GM21381 (cell line): ENCODE results near the gene HSBP1L1.

Source experiments
- ATAC-seq: cut with Tn5 transposase; IDR thresholded peaks from one replicate; pipeline ENCODE4 v1.9.1; 2021; ENCODE audit warnings: mild to moderate bottlenecking, moderate library complexity; ENCODE audit not compliant: unreplicated experiment

The HSBP1L1 gene

DNA sequence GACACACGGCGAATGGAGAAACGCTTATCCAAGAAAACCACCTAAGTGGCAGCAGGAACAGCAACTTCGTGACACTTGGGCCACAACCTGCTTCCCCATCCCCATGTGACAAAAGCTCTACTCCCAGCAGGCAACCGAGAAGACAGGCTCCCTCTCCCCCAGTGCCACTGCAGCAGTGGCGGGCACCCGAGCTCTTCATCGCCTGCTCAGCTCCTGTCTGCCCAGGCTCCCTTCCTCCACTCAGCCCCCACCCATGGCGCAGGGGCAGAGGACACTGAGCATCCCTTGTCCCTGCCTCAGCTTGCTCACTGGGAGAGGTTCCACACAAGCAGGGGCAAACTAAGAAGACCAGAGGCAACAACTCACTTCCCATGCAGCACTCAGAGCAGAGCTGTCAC, 35.9 kb upstream of the HSBP1L1 start:
- no peak for ATAC-seq

DNA sequence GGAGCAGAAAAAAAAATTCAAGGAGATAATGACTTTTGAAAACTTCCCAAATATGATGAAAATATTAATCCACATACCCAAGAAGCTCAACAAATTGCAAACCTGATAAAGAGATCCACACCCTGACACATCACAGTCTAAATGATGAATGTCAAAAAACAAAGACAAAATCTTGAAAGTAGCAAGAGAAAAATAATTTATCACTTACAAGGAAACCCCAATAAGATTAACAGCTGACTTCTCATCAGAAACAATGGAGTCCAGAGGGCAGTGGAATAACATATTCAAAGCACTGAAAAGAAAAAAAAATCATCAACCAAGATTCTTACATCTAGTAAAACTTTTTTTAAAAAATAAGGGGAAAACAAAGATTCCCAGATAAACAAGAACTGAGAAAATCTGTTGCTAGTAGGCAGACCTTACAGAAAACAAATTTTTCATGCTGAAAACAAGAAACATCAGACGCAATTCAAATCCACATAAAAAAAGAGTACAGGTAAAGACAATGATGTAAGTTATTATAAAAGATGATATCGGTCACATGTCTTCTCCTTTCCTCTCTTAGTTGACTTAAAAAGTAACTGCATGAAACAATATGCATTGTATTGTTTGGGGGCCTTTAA, 34.3 kb upstream of the HSBP1L1 start:
- no peak for ATAC-seq

DNA sequence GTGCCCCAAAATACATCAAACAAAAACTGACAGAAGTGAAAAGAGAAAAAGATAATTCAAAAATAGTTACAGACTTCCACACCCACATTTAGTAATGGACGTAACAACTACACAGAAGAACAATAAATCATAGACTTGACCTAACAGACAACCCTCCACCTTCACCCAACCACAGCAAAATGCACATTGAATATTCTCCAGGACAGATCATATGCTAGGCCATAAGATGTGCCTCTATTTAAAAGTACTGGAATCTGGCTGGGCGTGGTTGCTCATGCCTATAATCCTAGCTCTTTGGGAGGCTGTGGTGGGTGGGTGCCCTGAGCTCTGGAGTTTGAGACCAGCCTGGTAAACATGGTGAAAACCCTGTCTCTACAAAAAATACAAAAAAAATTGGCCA, 33.0 kb upstream of the HSBP1L1 start:
- ATAC-seq, result no peak

DNA sequence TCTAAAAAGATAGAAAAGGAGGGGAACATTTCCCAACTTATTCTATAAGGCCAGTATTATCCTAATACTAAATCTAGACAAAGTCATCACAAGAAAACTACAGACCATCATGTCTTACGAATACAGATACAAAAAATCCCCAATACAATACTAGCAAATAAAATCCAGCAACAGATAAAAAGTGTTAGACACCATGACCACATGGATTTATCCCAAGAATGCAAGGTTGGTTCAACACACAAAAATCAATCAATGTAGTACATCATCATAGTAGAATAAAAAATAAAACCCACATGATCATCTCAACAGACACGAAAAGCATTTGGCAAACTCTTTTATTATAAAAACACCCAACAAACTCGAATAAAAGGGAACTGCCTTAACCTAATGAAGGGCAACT, 31.5 kb upstream of the HSBP1L1 start:
- no peak for ATAC-seq

DNA sequence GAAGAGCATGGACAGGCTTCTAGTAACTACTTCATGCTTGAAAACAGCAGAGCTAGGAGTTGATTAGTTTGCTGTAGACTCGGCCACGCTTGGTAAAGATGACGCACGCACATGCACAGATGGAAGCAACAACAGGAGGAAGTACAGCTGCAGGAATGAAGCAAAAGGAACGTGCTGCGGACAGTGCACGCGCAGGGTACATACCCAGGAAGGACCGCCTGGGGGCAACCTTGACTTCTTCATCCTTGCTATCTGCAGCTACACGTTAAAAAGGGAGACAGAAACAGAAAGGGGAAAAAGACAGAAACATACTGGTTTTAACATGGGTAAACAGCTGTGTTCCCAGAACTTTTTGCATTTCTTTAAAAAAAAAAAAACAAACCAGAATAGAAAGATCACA, 30.7 kb upstream of the HSBP1L1 start:
- ATAC-seq, result no peak

DNA sequence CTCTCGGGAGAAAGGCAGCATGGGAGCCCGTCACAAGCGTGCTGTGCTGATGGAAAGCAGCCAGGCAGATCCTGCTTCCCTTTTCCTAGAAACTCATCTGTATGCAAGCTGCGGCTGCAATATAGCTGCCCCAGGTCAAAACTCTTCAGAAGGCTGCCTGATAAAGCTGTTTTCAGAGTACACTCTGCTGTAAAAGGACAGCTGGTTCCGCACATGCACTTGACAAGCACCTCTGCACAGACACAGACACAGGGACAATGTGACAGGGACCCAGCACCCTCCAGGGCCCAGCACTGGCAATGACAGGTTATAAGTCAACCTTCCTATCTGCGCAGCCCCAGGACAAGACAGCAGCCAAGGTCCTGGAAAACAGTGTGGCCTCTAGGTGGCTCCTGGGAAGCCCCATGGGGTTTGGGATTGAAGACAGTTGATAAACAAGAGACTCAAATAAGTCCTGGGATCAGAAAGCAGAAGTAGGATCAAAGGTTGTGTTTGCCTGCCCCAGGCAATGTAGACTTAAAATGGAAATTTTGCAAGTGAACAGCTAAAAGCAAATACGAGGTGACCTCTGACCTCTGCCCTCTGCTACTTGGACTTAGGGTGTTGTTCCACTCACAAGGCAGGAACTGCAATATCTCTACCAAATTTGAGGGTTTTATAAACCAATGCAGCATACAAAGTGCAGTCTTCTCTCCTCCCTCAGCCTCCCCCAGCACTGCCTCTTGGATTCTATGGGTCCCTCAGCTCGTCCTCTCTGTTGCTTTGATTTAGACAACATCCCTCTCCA, 29.9 kb upstream of the HSBP1L1 start:
- no peak for ATAC-seq

DNA sequence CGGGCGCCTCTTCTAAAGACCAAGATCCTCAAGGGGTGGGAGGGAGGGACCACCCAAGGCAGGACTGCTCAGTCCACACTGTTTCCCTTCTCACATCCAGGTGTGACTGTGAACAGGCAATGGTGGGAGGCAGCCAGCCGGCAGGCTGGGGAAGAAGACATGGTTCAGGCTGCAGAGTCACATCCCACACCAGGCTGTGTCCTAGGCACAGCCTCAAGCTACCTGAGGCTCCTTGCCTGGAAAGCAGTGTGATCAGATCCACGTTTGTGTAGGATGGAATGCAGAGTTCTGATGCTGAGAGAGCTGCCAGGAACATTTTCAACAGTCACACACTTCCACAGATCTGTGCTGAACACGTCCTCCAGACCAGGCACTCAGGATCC, 29.4 kb upstream of the HSBP1L1 start:
- ATAC-seq, result no peak

DNA sequence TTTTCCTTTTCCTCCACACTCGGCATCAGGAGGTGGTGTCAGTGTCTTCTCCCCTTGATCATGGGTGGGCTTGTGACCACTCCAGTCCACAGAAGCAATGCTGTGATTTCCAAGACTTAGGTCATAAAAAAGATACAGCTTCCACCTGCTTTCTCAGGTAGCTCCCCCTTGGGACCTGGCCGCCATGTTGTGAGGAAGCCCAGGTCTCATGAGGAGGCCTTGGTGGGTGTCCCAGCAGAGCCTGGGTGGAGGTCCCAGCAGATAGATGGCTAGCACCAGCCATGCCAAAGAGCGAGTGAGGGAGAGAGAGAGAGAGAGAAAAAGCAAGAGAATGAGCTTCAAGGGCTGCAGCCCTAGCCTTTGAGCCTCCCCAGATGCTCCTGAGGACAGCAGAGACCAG, 28.9 kb upstream of the HSBP1L1 start:
- ATAC-seq, result no peak

DNA sequence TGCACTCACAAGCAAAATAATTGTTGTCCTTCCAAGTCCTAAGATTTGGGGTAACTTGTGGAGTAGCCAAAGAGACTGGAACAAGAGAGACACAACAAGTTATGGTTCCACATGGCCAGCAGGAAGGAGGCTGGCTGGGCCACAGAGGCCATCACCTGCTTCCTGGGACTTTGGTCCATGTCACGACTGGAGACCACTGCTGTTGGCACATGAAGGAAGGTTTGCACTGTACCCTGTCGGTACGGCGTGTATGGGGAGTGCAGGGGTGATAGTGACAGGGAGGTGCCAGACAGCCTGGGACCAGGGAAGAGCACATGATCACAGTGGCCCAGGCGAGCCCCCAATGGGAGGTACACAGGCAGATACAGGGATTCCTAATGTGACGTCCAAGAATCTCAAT, 28.5 kb upstream of the HSBP1L1 start:
- no peak for ATAC-seq

DNA sequence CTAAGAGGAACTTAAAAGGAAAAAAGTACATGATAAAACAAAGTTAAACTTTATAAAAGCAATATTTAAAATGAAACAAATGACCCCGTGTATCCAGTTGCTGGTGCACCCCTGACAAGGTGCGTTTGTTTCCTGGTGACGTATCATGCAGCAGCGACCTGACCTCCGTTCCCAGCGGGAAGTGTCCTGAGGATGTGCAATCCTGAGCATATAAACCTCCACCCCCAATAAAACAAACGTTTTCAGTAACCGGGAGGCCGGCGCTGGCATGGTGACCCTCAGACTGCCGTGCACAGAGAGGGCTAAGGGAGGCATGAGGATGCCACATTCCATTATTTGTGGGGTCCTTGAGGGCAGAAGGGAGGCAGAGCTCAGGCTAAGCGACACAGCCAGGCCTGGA, 27.8 kb upstream of the HSBP1L1 start:
- no peak for ATAC-seq

DNA sequence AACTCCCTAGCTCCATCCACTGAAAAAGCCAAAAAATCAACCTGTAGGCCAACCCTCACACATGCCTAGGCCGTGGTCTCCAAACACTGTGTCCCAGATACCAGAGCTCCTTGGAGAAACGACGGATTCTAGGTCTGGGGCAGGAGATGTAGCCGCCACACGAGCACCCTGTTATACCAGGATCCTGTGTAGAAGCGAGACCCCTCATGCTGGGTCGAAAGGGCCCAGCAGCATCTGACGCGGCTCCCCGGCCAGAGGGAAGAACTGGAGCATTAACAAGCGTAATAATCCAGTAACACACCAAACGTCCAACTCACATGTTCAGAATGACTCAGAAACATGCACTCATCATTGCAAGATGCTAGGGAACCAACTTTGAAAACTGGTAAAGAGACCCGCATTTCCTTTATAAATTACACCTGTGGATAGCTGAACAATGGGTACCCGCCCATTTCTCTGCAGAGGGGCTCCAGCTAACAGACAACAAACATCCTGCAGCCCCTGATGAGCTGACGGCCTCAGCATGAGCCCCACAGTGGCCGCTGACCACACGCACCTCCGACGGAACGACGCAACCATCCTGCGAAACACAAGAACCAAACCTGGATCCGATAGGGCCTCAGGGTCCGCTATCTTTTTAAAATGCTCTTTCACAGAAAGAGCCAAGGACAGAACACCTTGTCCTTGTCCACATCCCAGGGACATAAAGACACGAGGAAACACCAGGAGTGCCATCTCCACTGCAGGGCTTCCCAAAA, 27.2 kb upstream of the HSBP1L1 start:
- ATAC-seq, result no peak

DNA sequence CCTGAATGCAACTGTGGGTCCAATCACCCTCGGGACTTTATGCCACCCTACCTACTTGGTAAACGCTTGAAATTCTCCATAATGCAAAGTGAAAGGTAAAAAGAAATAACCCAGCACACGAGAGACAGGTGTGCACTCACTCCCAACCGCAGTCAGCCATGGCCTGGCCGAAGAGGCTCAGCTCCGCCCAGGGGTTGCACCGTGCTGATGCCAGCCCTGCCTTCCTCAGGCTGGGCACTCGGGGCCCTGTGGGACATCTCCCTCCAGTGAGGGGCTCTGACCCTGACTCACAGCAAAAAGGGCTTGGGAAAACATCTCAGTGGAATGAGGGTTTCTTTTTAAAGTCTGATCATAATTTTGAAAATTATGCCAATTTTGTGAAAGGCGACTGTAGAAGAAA, 26.2 kb upstream of the HSBP1L1 start:
- no peak for ATAC-seq

DNA sequence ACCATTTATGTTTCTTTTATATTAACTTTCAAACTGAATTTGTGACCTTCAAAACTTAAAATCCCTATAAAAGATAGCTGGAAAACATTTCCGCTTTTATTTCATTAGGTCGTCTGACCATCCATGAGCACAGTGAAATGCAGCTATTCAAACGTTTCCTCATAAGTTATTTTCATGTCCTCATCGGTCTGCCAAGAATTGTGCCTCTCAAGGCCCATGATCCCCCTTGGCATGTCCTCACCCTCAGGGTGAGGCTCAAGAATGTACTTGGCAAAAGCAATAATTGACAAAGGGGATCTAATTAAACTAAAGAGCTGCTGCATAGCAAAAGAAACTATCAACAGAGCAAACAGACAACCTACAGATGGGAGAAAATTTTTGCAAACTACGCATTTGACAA, 25.3 kb upstream of the HSBP1L1 start:
- ATAC-seq, result no peak

DNA sequence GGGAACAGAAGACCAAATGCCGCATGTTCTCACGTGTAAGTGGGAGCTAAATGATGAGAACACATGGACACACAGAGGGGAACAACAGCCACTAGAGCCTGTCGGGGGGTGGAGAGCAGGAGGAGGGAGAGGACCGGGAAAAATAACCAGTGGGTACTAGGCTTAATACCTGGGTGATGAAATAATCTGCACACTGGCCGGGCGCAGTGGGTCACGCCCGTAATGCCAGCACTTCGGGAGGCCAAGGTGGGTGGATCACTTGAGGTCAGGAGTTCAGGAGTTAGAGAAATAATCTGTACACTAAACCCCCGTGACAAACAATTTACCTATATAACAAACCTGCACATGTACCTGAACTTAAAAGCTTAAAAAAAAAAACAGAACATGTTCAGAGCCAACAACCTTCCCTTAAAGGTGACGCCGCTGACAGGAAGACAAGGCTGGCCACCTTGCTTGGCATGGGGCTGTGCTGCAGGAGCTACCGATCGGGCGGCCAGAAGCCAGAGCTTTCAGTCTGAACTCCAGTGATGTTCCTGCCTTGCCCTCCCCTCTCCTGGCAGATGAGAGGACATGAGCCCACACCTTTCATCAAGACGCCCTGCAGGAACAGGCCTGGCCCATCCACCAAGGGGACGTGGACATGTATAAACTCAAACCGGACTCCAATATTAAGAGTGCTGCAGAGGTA, 24.2 kb upstream of the HSBP1L1 start:
- ATAC-seq, result no peak

DNA sequence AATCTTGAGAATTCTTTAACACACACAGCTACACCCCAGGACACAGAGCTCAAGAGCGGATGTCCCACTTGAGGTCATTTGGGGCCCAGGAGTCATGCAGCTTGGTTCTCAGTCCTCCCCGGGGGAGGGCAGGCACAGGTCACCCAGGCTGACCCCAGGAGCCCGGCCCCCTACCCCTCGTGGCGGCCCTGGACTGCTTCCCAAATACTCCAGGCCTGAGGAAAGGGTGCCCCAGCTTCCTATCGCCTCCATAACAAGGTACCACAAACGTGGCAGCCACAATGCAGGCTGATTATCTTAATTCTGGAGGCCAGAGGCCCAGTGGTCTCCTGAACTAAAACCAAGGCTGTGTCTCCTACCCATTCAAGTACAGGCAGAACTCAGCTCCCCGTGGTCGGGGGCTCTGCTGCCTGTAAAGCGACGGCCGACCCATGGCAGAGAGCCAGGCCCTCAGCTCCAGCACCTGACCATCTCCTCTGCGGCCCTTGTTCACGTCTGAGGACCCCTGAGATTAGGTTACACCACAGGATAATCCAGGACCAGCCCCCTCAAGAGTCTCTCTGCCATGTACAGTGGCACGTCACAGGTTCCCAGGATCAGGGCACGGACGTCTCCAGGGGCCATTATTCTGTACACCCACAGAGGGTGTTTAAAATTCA, 23.5 kb upstream of the HSBP1L1 start:
- no peak for ATAC-seq

DNA sequence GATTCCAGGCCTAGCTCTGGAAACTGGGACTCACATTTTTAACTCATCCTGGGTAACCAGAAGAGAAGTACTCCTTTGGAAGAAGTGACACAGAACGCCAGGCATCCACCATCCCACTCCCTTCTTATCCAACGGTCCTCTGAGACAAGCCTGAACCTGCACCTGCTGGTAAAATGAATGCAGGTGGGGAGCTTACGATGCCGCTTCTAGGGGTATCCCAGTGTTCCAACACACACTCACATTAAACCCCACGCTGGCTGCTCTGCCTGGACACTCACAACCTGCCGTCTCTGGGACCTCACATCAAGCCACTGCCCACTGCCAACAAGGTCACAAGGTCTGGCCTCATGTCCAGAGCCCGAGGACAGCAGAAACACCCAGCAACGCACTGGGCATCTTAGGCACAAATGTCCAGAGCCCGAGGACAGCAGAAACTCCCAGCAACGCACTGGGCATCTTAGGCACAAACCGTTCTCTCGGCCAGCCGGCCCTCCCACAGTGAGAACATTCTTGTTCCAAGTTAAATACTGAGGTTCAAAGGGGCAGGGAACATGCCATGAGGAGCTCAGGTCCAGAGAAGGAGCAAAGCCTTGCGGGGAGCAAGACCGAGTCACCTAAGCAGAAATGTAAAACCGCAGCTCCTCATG, 22.8 kb upstream of the HSBP1L1 start:
- ATAC-seq, result no peak

DNA sequence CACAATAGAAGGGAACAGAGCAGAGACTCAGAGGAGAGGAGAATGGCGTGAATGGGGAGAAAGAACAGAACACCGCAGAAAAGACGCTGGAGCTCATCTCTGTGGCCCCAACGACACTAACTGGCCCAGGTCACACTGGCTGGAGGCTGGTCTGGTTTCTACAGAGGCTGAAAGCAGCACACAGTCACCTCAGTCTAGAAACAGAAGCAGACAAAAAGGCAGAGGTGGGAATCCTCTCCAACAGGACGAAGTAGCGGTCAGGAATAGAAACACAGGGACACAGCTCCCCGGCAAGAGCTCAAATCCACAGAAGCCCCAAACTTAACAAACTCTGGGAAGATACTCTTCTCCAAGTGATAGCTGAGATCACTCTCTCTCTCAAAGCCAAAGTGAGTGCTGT, 22.2 kb upstream of the HSBP1L1 start:
- no peak for ATAC-seq

DNA sequence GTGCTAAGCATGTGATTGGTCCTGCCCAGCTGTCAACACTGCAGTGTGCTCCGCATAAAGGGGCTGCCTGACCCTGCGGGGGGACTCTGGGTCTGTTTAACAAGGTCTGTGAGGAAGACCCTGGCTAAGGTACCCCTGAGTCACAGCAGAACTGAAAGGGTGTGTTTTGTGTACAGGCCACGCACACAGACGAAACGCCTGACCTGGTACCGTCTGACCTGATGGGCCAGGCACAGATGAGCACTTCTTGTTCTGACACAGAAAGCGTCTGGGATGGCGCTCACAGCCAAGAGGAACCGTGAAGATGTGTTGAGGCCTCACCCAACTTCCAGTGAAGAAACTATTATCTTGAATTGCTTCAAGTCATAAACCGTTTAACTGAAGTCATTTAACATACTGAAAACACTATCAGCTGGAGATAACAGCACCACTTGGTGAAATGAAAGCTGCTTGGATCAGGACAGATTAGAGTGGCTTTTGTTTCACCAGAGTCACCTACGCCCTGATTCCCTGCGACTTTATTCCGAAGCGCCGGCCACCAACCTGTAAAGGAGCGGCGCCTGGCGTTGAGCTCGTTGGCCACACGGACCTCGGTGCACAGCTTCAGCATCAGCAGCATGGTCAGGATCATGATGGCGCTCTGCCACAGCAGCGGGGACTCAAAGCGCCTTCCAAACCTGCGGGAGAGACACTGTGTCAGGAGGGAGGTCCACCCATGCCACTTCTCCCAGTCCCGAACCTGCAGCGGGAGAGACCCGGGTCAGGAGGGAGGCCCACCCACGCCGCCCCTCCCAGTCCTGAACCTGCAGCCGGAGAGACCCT, 21.4 kb upstream of the HSBP1L1 start:
- ATAC-seq, result no peak

DNA sequence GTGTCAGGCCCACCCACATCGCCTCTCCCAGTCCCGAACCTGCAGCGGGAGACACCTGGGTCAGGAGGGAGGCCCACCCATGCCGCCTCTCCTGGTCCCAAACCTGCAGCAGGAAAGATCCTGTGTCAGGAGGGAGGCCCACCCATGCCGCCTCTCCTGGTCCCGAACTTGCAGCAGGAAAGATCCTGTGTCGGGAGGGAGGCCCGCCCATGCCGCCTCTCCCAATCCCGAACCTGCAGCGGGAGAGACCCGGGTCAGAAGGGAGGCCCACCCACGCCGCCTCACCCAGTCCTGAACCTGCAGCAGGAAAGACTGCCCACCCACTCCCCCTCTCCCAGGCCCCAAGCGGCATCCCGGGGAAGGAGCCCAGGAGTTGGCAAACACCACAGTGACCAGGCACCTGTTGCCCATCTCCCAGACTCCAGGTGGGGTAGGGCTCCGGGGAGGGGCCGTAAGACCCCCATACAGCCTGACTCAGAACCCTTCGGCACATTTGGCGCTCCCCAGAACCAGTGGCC, 20.8 kb upstream of the HSBP1L1 start:
- ATAC-seq, result no peak
